ENCODE data around the gene CCT6B.
A peak's percentile ranks its signal among the peaks of the same experiment; 100 is the strongest.
"Not testable (repeated sequence)": the region's sequence is repeated elsewhere in the genome, so short reads cannot be mapped to it uniquely, and the experiment has no call there.

The CCT6B gene

DNA sequence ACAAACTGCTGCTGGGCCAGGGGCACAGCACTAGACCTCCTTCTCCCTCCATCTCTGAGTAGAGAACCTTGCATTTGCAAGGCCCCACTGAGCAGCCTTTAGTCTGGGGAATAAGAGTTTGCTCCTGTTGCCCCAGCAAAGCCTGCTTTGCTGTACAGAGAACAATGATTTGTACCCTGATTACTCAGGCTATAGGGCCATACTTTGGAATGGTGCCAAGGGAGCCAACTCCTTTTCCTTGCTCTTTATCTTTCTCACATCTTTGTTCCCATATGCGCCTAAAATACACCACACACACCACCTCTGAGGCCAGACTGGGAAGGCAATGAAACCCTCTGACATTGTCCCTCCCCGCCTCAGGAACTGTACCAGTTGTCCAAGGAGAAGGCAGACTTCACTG lies 40.3 kb upstream of the CCT6B start:
- TF ChIP-seq, protein P1, sequence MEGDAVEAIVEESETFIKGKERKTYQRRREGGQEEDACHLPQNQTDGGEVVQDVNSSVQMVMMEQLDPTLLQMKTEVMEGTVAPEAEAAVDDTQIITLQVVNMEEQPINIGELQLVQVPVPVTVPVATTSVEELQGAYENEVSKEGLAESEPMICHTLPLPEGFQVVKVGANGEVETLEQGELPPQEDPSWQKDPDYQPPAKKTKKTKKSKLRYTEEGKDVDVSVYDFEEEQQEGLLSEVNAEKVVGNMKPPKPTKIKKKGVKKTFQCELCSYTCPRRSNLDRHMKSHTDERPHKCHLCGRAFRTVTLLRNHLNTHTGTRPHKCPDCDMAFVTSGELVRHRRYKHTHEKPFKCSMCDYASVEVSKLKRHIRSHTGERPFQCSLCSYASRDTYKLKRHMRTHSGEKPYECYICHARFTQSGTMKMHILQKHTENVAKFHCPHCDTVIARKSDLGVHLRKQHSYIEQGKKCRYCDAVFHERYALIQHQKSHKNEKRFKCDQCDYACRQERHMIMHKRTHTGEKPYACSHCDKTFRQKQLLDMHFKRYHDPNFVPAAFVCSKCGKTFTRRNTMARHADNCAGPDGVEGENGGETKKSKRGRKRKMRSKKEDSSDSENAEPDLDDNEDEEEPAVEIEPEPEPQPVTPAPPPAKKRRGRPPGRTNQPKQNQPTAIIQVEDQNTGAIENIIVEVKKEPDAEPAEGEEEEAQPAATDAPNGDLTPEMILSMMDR (IDR thresholded peaks at IDR 0.05; ENCODE audit: low read depth, low read length, missing control alignments) = no peak
- no peak overlapping the region for H3K4me3 ChIP-seq (replicated peaks; ENCODE audit: low read depth, low read length)
- no peak for DNase-seq (ENCODE audit: extremely low read depth, low read depth)

DNA sequence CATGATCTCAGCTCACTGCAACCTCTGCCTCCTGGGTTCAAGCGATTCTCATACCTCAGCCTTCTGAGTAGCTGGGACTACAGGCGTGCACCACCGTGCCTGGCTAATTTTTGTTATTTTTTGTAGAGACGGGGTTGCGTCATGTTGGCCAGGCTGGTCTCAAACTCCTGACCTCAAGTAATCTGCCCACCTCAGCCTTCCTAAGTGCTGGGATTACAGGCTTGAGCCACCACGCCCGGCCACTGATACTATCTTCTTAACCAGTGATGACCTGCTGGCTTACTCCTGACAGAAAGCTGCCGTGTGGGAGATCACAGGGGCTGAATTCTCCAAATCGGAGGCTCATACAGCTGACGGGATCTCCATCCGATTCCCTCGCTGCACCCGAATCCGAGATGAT lies 39.7 kb upstream of the CCT6B start:
- not testable (repeated sequence) for H3K4me3 ChIP-seq (replicated peaks; ENCODE audit: low read depth, low read length); DNase-seq (ENCODE audit: extremely low read depth, low read depth)

DNA sequence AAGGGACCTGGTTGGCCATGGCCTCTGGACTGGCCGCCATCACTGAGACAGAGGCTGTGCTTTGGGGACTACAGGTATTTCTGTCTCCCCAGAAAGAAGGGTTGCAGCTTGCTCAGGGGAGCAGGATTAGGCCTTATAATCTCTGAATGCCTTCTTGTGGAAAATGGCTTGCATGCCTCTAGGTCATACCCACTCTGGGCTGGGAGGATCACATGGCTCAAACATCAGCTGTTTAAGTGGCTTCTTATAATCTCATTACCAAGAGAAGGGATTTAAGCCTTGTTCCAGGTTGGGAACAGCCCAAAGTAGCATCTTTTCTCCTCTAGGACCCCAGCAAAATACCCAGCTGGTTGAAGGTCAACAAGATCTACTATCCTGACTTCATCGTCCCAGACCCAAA lies 38.2 kb upstream of the CCT6B start:
- H3K4me3 ChIP-seq (replicated peaks; ENCODE audit: low read depth, low read length) = no peak overlapping the region
- TF ChIP-seq, protein P1 (IDR thresholded peaks at IDR 0.05; ENCODE audit: low read depth, low read length, missing control alignments) = no peak
- no peak for DNase-seq (ENCODE audit: extremely low read depth, low read depth)

DNA sequence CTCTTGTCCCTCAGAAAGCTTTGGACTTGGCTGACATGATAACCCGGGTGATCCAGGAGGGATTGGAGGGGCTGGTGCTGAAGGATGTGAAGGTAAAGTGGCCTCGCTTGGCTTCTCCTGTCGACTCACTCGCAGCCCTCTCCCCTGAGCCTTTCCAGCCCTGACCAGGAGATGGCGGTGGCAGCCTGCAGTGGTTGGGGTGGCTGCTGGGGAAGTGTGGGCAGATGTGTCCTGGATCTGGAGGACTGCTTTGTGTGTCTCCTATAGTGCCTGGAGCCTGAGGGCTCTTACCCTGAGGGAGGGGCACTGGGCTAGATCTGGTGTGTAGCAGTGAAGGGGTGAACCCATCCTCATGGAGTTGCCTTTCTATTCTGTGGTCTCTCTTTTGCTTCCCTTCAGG lies 36.9 kb upstream of the CCT6B start:
- no peak for DNase-seq (ENCODE audit: extremely low read depth, low read depth)
- TF ChIP-seq, protein P1 (IDR thresholded peaks at IDR 0.05; ENCODE audit: low read depth, low read length, missing control alignments) = peak; percentile 84

DNA sequence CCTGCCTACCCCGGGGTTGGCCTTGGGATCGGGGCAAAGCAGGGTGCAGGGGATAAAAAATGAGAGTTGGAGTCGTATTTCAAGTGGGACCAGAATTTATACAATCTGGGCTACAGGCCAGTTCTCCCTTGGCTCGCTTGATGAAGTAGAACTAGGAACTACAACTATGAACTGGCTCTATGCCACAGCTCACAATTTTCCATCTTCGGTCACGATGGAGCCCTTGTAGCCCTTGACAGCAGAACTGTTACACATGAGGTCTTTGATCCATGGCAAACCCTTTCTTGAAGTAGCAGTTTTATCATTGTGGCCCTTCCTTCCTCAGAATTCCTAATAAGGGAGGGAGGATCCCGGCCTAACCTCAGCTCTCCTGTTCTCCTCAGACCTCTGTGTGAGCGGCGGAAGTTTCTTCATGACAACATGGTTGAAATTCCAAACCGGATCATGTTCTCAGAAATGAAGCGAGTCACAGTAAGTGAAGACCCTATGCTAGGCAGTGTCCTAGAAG lies 36.1 kb upstream of the CCT6B start:
- no peak for DNase-seq (ENCODE audit: extremely low read depth, low read depth)
- TF ChIP-seq, protein P1 (IDR thresholded peaks at IDR 0.05; ENCODE audit: low read depth, low read length, missing control alignments) = no peak
- H3K4me3 ChIP-seq (replicated peaks; ENCODE audit: low read depth, low read length) = no peak overlapping the region

More for the DNA sequence above, 36.9 kb upstream of the CCT6B start:
- H3K4me3 ChIP-seq (replicated peaks; ENCODE audit: low read depth, low read length) = no peak overlapping the region

DNA sequence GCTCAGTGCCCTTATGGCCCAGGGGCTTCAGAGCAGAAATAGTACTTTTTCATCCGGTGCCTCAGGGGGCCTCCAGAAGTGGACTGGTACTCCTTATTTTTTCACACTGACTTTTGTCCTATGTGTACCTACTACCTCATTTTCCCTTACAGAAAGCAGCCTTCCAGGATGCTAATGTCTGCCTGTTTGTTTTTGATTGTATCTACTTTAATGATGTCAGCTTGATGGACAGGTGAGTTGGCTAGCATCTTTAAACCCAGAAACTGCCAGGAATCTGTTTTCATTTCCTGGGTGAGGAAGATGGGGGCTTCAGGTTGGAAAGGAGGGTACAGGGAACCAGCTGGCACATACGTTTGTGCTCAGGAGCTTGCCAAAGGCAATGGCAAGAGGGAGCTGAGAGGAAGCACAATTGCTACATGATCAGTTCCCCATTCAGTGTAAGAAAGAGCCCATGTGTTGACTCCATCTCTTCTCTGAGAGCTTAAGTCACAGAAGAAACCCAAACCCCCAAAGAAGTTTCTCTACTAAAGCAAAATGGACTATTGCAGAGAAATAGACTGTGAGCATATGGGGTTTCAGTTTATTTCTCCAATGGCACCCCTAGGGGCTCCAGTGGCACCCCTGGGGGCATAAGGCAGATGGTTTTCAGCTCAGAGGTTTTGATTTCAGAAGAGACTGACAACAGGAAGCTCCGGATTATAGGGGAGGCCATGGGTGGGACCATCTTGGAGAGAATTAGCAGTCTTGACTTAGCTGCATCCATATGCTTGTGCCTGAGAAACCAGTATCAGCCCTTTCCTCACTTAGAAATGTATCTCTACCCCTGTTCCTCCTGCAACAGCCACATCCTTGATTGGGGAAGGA lies 35.4 kb upstream of the CCT6B start:
- no peak for DNase-seq (ENCODE audit: extremely low read depth, low read depth)
- TF ChIP-seq, protein P1 (IDR thresholded peaks at IDR 0.05; ENCODE audit: low read depth, low read length, missing control alignments) = no peak
- no peak overlapping the region for H3K4me3 ChIP-seq (replicated peaks; ENCODE audit: low read depth, low read length)

DNA sequence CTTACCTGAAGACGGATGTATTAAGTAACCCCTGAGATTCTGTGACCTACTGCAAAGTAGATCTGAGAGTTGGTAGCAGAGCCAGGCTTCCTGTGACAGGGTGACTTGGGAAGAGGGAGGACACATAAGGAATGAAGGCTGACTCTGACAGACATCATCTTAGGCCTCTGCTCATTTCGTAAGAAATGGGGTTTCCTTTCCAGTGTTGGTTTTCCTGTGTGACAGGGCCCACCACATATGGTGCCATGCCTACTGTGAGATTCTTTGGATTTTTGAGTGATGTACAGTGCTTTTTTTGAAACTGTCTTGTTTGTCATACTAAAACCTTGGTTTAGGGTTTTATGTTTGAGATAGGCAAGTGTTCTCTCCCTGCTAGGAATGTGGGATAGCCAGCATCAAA lies 31.8 kb upstream of the CCT6B start:
- no peak overlapping the region for H3K4me3 ChIP-seq (replicated peaks; ENCODE audit: low read depth, low read length)
- TF ChIP-seq, protein P1 (IDR thresholded peaks at IDR 0.05; ENCODE audit: low read depth, low read length, missing control alignments) = no peak
- DNase-seq (ENCODE audit: extremely low read depth, low read depth) = no peak
